ENCODE measurements around the gene DSG4.

- TF ChIP-seq CTCF (IDR thresholded peaks at IDR 0.05; ENCODE audit: insufficient read depth, low read depth, low read length) (no peak), EZH2 (IDR thresholded peaks at IDR 0.05; ENCODE audit: insufficient read depth, low read length) (no peak)
Measured at GRCh38 chr18:31450409-31450808, 73.8 kb downstream of the DSG4 start.

Measured in astrocyte (in vitro differentiated cells and primary cell).